ENCODE measurements around the gene ATRIP. TPM values are rescaled to one million over a fixed set of nuclear protein-coding genes. Genes with fewer than 3 reads are reported as not detected.
A peak's percentile ranks its signal among the peaks of the same experiment; 100 is the strongest.

Gene ATRIP
- total and polyA plus RNA-seq, 2 of the 8 experiments (the other 6 are each of a cell fraction or from before 2014, with no cell fraction given): 18.5 to 20.2 TPM

DNA sequence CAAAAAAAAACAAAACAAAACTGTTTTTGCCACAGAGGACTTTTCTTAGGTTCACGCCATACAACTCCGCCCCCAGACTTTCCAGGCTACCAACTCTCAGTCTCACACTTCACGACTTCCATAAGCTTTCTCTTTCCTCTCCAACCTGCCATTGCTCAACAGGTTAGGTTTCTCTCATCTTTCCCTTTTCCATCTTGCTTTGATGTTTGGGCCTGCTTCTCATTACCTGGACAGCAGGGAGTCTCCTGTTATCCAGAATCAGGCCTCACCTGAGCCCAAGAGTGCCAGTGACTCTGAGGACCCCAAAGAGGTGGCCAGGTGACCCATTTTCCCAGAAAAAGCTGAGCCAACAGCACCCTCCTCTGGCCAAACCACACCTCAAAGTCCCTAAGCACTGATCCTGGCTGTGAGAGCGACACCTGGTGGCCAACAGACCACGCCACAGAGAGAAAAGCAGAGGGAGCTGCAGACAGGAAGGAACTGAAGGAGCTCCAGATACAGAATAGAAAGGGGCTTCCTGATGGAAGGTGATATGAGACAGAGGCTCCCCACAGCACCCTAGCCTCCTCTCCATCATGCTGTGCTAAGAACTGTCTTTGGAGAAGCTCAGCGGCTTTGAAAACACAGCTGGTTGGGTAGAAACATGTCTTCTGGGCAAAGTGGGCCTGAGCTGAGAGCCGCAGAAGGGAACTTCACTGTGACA lies 10.6 kb upstream of the ATRIP start (continued):
- TF ChIP-seq, protein P1, sequence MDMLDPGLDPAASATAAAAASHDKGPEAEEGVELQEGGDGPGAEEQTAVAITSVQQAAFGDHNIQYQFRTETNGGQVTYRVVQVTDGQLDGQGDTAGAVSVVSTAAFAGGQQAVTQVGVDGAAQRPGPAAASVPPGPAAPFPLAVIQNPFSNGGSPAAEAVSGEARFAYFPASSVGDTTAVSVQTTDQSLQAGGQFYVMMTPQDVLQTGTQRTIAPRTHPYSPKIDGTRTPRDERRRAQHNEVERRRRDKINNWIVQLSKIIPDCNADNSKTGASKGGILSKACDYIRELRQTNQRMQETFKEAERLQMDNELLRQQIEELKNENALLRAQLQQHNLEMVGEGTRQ (IDR thresholded peaks at IDR 0.05; ENCODE audit: low read length): peak; percentile 31; the same call in 1 of the 2 replicates
- TF ChIP-seq POU5F1 (IDR thresholded peaks at IDR 0.05; ENCODE audit: low read depth, low read length): 0 out of 2 replicates have a peak, but pooled peaks have one; percentile 6
- TF ChIP-seq, protein P2, sequence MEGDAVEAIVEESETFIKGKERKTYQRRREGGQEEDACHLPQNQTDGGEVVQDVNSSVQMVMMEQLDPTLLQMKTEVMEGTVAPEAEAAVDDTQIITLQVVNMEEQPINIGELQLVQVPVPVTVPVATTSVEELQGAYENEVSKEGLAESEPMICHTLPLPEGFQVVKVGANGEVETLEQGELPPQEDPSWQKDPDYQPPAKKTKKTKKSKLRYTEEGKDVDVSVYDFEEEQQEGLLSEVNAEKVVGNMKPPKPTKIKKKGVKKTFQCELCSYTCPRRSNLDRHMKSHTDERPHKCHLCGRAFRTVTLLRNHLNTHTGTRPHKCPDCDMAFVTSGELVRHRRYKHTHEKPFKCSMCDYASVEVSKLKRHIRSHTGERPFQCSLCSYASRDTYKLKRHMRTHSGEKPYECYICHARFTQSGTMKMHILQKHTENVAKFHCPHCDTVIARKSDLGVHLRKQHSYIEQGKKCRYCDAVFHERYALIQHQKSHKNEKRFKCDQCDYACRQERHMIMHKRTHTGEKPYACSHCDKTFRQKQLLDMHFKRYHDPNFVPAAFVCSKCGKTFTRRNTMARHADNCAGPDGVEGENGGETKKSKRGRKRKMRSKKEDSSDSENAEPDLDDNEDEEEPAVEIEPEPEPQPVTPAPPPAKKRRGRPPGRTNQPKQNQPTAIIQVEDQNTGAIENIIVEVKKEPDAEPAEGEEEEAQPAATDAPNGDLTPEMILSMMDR (IDR thresholded peaks at IDR 0.05; ENCODE audit: control extremely low read depth in 1 of 3, insufficient read depth in 1 of 3, low read depth in 1 of 3, low read length in 3 of 3): peak in 2 of 3 experiments; percentile 100; a peak in 3 of 4 replicates
- TF ChIP-seq, protein P3, sequence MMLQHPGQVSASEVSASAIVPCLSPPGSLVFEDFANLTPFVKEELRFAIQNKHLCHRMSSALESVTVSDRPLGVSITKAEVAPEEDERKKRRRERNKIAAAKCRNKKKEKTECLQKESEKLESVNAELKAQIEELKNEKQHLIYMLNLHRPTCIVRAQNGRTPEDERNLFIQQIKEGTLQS (IDR thresholded peaks at IDR 0.05; ENCODE audit: insufficient read depth, low read depth, low read length): peak; percentile 87; the same call in 1 of the 2 replicates
- TF ChIP-seq SIN3A (conservative IDR thresholded peaks at IDR 0.05 in 1 of 2, IDR thresholded peaks at IDR 0.05 in 1 of 2; ENCODE audit: low read depth in 1 of 2, low read length in 2 of 2): peak; percentile 55 to 67; a peak in 1 of 4 replicates
- TF ChIP-seq JUND (IDR thresholded peaks at IDR 0.05; ENCODE audit: low read length): peak; percentile 48; the same call in 1 of the 2 replicates
- TF ChIP-seq YY1 (IDR thresholded peaks at IDR 0.05; ENCODE audit: low read depth, low read length): peak; percentile 62; the same call in 1 of the 2 replicates
- 0 out of 2 replicates have a peak, but pooled peaks have one; percentile 70 for TF ChIP-seq RXRA (IDR thresholded peaks at IDR 0.05; ENCODE audit: insufficient read depth, low read depth, low read length)
- TF ChIP-seq CHD1 (IDR thresholded peaks at IDR 0.05; ENCODE audit: low read depth, low read length): no peak
- TF ChIP-seq, protein P4, sequence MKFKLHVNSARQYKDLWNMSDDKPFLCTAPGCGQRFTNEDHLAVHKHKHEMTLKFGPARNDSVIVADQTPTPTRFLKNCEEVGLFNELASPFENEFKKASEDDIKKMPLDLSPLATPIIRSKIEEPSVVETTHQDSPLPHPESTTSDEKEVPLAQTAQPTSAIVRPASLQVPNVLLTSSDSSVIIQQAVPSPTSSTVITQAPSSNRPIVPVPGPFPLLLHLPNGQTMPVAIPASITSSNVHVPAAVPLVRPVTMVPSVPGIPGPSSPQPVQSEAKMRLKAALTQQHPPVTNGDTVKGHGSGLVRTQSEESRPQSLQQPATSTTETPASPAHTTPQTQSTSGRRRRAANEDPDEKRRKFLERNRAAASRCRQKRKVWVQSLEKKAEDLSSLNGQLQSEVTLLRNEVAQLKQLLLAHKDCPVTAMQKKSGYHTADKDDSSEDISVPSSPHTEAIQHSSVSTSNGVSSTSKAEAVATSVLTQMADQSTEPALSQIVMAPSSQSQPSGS (IDR thresholded peaks at IDR 0.05; ENCODE audit: low read length): peak; percentile 73; the same call in 1 of the 2 replicates
- no peak for TF ChIP-seq PHF8 (conservative IDR thresholded peaks at IDR 0.05; ENCODE audit: low read depth, low read length)
- no peak for TF ChIP-seq NRF1 (IDR thresholded peaks at IDR 0.05; ENCODE audit: low read depth, low read length)
- TF ChIP-seq ZNF274 (IDR thresholded peaks at IDR 0.05; ENCODE audit: borderline replicate concordance, extremely low read depth, low read length): no peak
- TF ChIP-seq CREB1 (IDR thresholded peaks at IDR 0.05): peak; percentile 70
- TF ChIP-seq, protein P5, sequence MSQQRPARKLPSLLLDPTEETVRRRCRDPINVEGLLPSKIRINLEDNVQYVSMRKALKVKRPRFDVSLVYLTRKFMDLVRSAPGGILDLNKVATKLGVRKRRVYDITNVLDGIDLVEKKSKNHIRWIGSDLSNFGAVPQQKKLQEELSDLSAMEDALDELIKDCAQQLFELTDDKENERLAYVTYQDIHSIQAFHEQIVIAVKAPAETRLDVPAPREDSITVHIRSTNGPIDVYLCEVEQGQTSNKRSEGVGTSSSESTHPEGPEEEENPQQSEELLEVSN (IDR thresholded peaks at IDR 0.05): peak; percentile 40; the same call in 1 of the 2 replicates

Measured in H1 (cell line).